Mucosa of stomach (tissue), 1 donor: ENCODE measurements around the gene PSG5.
"Not testable (repeated sequence)": the region's sequence is repeated elsewhere in the genome, so short reads cannot be mapped to it uniquely, and the experiment has no call there.

ENCODE experiments used
- H3K27me3 ChIP-seq: one replicate; pipeline ENCODE4 v1.7.0; 2013; ENCODE audit warnings: mild to moderate bottlenecking, low read length; ENCODE audit not compliant: control insufficient read depth, insufficient read depth
- H3K36me3 ChIP-seq: one replicate; pipeline ENCODE4 v1.7.0; 2013; ENCODE audit warnings: low read length; ENCODE audit not compliant: control insufficient read depth, insufficient read depth
- H3K4me1 ChIP-seq: one replicate; pipeline ENCODE4 v1.7.0; 2013; ENCODE audit warnings: mild to moderate bottlenecking, low read length; ENCODE audit not compliant: control insufficient read depth, insufficient read depth
- H3K4me3 ChIP-seq: one replicate; pipeline ENCODE4 v1.7.0; 2013; ENCODE audit warnings: low read length
- H3K9ac ChIP-seq: one replicate; pipeline ENCODE4 v1.7.0; 2013; ENCODE audit warnings: mild to moderate bottlenecking, low read length, moderate library complexity
- H3K9me3 ChIP-seq: one replicate; pipeline ENCODE4 v1.7.0; 2013; ENCODE audit warnings: mild to moderate bottlenecking, low read length, moderate library complexity; ENCODE audit not compliant: control insufficient read depth
- donor health status: Pancreatic carcinoma.

Gene PSG5

GRCh38 chr19:43205471-43206105 lies 19.3 kb upstream of the PSG5 start, which contains the start of gene PSG4:
Gene PSG4, minus strand, starts transcription at chr19:43205638. Its CDS starts 102 bp downstream, at chr19:43205536.
- not testable (repeated sequence) for H3K9me3 ChIP-seq, H3K4me3 ChIP-seq, H3K4me1 ChIP-seq, H3K27me3 ChIP-seq, H3K36me3 ChIP-seq, H3K9ac ChIP-seq

- not testable (repeated sequence) for H3K4me3 ChIP-seq, H3K27me3 ChIP-seq, H3K36me3 ChIP-seq
Observed at GRCh38 chr19:43203611-43204010, 17.3 kb upstream of the PSG5 start.

GRCh38 chr19:43201891-43202290 lies 15.6 kb upstream of the PSG5 start:
- not testable (repeated sequence) for H3K4me3 ChIP-seq, H3K36me3 ChIP-seq, H3K27me3 ChIP-seq, H3K9ac ChIP-seq, H3K4me1 ChIP-seq, H3K9me3 ChIP-seq

More at GRCh38 chr19:43203611-43204010, 17.3 kb upstream of the PSG5 start:
- H3K9ac ChIP-seq, H3K9me3 ChIP-seq, H3K4me1 ChIP-seq: not testable (repeated sequence)

- H3K4me1 ChIP-seq, H3K9ac ChIP-seq, H3K4me3 ChIP-seq, H3K36me3 ChIP-seq, H3K27me3 ChIP-seq, H3K9me3 ChIP-seq: not testable (repeated sequence)
Observed at GRCh38 chr19:43201337-43201801, 15.0 kb upstream of the PSG5 start.

GRCh38 chr19:43198686-43199419 lies 12.5 kb upstream of the PSG5 start:
- H3K9ac ChIP-seq, H3K4me3 ChIP-seq, H3K4me1 ChIP-seq, H3K36me3 ChIP-seq, H3K9me3 ChIP-seq, H3K27me3 ChIP-seq: not testable (repeated sequence)

GRCh38 chr19:43197666-43198397 lies 11.5 kb upstream of the PSG5 start:
- H3K27me3 ChIP-seq, H3K9ac ChIP-seq, H3K9me3 ChIP-seq, H3K4me1 ChIP-seq, H3K36me3 ChIP-seq, H3K4me3 ChIP-seq: not testable (repeated sequence)

DNA sequence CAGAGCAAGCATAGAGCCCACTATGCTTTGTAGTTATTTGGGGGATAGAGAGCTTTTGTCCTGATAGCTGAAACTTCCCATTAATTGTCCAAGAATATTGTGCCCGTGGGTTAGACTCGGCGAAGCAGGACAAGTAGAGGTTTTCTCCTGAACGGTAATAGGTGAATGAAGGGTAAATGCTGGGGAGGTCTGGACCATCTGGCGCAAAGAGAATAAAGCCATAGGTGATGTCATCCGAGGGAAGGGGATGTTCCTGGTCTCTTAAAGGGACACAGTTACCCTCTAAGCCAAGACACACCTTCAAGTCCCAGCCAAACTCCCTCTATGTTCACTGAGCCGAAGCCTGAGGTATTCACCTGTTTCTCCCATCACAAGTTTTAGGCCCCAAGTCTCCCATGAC lies 8.1 kb upstream of the PSG5 start:
- H3K36me3 ChIP-seq, H3K9me3 ChIP-seq, H3K9ac ChIP-seq, H3K4me3 ChIP-seq, H3K27me3 ChIP-seq, H3K4me1 ChIP-seq: not testable (repeated sequence)

- not testable (repeated sequence) for H3K36me3 ChIP-seq, H3K4me3 ChIP-seq, H3K9me3 ChIP-seq, H3K27me3 ChIP-seq, H3K4me1 ChIP-seq, H3K9ac ChIP-seq
Observed at GRCh38 chr19:43192381-43193155, 6.2 kb upstream of the PSG5 start.

DNA sequence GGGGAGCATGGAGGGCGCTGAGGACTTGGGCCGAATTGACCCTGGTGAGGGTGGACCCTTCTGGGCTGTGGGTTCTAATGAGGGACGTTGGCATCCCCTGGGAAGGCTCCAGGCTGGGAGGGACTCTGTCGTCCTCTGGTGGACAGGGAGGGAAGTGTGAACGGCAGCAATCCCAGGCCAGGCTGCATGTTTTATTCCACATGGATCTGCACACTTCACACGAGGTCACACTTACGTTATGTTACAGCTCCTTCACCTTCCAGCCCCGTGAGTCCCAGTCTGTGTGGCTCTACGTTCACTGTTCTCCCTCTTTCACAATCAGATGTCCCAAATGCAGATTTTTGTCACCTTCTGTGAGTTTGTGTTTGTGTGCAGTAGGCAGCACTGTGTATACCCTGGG lies 1.8 kb upstream of the PSG5 start:
- H3K9ac ChIP-seq, H3K36me3 ChIP-seq, H3K4me1 ChIP-seq, H3K27me3 ChIP-seq, H3K9me3 ChIP-seq, H3K4me3 ChIP-seq: not testable (repeated sequence)

GRCh38 chr19:43181869-43182771 lies 4.2 kb downstream of the PSG5 start:
- not testable (repeated sequence) for H3K36me3 ChIP-seq

GRCh38 chr19:43179569-43180147 lies 6.7 kb downstream of the PSG5 start:
- not testable (repeated sequence) for H3K9ac ChIP-seq, H3K4me3 ChIP-seq, H3K27me3 ChIP-seq, H3K36me3 ChIP-seq, H3K9me3 ChIP-seq, H3K4me1 ChIP-seq

More at GRCh38 chr19:43181869-43182771, 4.2 kb downstream of the PSG5 start:
- not testable (repeated sequence) for H3K9ac ChIP-seq, H3K27me3 ChIP-seq, H3K4me3 ChIP-seq, H3K4me1 ChIP-seq, H3K9me3 ChIP-seq
